Measurements from ENCODE around the gene IRF2BP1.
"Not testable (repeated sequence)": the region's sequence is repeated elsewhere in the genome, so short reads cannot be mapped to it uniquely, and the experiment has no call there.

Gene IRF2BP1

GRCh38 chr19:45899253-45899652 is 13.3 kb upstream of the IRF2BP1 start:
- no peak for DNase-seq (ENCODE audit: low read depth)
- no peak for TF ChIP-seq CTCF (IDR thresholded peaks at IDR 0.05; ENCODE audit: control insufficient read depth, insufficient read depth, low read depth, low read length, missing control alignments)
- H3K4me3 ChIP-seq (ENCODE audit: control insufficient read depth, low read depth, low read length), result no peak overlapping the region

- TF ChIP-seq CTCF (IDR thresholded peaks at IDR 0.05; ENCODE audit: control insufficient read depth, insufficient read depth, low read depth, low read length, missing control alignments), result no peak
- no peak for DNase-seq (ENCODE audit: low read depth)
Observed at GRCh38 chr19:45897261-45897812, 11.4 kb upstream of the IRF2BP1 start.

DNA sequence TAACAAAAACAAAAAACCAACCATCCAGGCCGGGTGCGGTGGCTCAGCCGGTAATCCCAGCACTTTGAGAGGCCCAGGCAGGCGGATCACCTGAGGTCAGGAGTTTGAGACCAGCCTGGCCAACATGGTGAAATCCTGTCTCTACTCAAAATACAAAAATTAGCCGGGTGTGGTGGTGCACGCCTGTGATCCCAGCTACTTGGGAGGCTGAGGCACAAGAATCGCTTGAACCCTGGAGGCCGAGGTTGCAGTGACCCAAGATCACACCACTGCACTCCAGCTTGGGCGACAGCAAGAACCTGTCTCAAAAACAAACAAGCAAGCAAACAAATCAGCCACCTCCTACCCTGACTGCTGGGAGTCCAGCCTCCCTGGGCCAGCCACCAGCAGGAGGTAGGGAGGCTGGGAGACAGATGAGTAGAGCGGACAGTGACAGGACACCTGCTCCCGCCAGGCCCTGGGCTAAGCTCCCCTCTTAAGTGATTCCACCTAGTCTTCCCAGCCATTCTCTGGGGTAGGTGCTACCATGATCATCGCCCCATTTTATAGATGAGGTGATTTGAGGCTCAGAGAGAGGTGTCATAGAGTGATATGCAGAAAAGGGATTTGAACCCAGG is 10.2 kb upstream of the IRF2BP1 start:
- not testable (repeated sequence) for DNase-seq (ENCODE audit: low read depth); H3K4me3 ChIP-seq (ENCODE audit: control insufficient read depth, low read depth, low read length)

More at GRCh38 chr19:45897261-45897812, 11.4 kb upstream of the IRF2BP1 start:
- no peak overlapping the region for H3K4me3 ChIP-seq (ENCODE audit: control insufficient read depth, low read depth, low read length)

DNA sequence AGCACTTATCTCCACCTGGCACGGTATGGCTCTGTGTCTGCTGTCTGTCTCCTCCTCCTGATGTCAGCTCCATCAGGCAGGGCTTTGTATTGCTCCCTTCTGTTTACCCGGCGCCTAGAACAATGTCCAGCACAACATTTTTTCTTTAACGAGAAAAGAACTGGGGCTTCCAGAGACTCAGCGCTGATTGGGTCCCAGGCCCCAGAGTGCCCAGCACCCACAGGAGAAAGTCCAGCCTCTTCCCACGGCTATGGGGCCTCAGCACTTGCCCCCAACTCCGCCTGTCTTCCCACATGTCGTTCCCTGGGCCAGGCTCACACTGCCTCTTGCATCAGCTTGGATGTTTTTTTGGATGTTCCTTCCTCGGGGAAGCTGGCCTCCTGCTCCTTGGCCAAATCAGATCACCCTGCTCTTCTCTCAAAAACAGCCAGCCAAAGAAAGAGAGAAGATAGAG is 9.6 kb upstream of the IRF2BP1 start:
- no peak overlapping the region for H3K4me3 ChIP-seq (ENCODE audit: control insufficient read depth, low read depth, low read length)
- no peak for TF ChIP-seq CTCF (IDR thresholded peaks at IDR 0.05; ENCODE audit: control insufficient read depth, insufficient read depth, low read depth, low read length, missing control alignments)
- no peak for DNase-seq (ENCODE audit: low read depth)

GRCh38 chr19:45890877-45891276 is 4.9 kb upstream of the IRF2BP1 start:
- TF ChIP-seq CTCF (IDR thresholded peaks at IDR 0.05; ENCODE audit: control insufficient read depth, insufficient read depth, low read depth, low read length, missing control alignments), result no peak
- H3K4me3 ChIP-seq (ENCODE audit: control insufficient read depth, low read depth, low read length), result no peak overlapping the region
- no peak for DNase-seq (ENCODE audit: low read depth)

GRCh38 chr19:45889210-45889885 is 3.4 kb upstream of the IRF2BP1 start:
- H3K4me3 ChIP-seq (ENCODE audit: control insufficient read depth, low read depth, low read length), result no peak overlapping the region
- TF ChIP-seq CTCF (IDR thresholded peaks at IDR 0.05; ENCODE audit: control insufficient read depth, insufficient read depth, low read depth, low read length, missing control alignments), result no peak
- DNase-seq (ENCODE audit: low read depth), result no peak

DNA sequence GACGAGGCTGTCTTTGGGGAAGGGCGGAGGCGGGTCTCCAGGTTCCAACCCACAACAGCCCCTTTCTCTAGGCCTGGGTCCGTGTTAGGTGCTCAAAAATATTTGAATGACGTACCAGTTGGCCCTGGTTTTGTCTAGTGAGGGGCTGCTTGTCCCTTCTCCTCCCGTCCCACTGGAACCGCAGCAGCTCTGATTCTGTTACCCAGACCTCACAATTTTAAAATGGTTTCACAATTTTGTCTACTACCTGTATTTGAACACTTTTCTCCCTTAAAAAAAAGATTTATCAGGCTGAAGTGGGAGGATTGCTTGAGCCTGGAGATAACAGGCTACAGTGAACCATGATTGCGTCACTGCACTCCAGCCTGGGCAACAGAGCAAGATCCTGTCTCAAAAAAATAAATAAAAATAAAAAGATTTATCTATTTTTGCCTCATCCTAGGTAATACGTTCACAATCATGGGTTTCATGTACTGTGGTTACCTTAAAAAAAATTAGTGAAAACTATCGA is 1.3 kb upstream of the IRF2BP1 start:
- H3K4me3 ChIP-seq (ENCODE audit: control insufficient read depth, low read depth, low read length), result peak overlapping the region; percentile 62
- no peak for DNase-seq (ENCODE audit: low read depth)
- no peak for TF ChIP-seq CTCF (IDR thresholded peaks at IDR 0.05; ENCODE audit: control insufficient read depth, insufficient read depth, low read depth, low read length, missing control alignments)

Measured in AG09309 (cell line).